Kidney epithelial cell (primary cell): Measurements from ENCODE around the gene TOX2. TPM values are rescaled to one million over a fixed set of nuclear protein-coding genes. Genes with fewer than 3 reads are reported as not detected.

Experiments
- total RNA-seq: library from RNA; depleted of rRNA; stranded (reverse); fragments of >200 nt; gene quantifications from 2 replicates; pipeline ENCODE4 v1.2.3, GENCODE V29; 2015

The TOX2 gene
- total RNA-seq, 1 donor from 2014 or later = 7.3 TPM

Other genes starting within 250 kb of the TOX2 start
- gene MYBL2, start 247.7 kb upstream of the TOX2 start, total RNA-seq = 4.1 and 7.1 TPM in 2 replicates
- not detected in 2 replicates for gene GTSF1L, start 187.8 kb upstream of the TOX2 start, total RNA-seq